T-helper 2 cell treated with Interferon-gamma antibody and Interleukin-4, amounts not matched to agents 100 ng/mL and 5 ng/mL, for 36 hours (primary cell): ENCODE results near the gene HBG2. TPM values are rescaled to one million over a fixed set of nuclear protein-coding genes. Genes with fewer than 3 reads are reported as not detected.

Source experiments
- intact Hi-C: fragments of 100-400 bp; cut with micrococcal nuclease; formaldehyde crosslinking; loops from one replicate; pipeline ENCODE4 v1.15.1; 2023
- total RNA-seq: library from RNA; stranded (reverse); gene quantifications from 2 replicates; pipeline ENCODE4 v1.2.3, GENCODE V29; 2022

The HBG2 gene
- total RNA-seq, 1 donor from 2014 or later: not detected

GRCh38 chr11:5231111-5231510 lies 23.5 kb downstream of the HBG2 start:
- intact Hi-C loops: no loop called here

DNA sequence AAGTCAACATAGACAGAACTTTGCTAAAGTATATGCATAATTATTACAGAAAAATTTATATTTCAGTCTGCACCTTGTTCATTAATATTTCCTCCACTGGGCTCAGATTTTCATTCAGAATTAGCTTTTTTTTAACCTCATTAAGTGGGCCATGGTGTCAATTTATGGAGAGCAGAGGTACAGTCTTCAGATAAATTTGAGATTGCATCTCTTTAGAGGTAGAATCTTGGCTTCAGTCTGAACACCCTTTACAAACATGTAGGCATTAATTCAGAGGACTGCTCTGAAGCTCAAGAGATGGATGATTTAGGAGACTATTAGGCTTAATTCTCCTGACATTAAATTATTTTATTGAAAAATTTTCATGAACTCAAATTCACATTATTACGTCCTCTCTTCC lies 24.3 kb downstream of the HBG2 start:
- intact Hi-C loops: no loop called here

DNA sequence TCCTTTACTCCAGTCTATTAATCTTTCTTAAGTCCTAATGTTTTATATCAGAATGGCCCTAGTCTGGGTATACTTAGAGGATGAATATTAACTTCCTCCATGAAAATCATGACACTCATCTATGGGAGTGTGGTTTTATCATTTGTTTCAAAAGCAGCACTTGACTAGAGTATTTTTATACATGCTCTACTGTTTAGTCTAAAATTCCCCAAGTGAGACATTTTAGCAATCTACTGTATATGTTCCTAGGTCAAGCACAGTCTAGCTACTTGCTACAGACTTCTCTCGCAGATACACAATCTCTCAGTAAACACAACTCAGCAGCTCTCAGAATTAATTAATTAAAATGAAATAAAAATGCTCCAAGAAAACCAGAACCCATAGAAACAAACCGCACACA lies 24.8 kb downstream of the HBG2 start:
- intact Hi-C loops: no loop called here

- intact Hi-C loops: no loop called here
Measured at GRCh38 chr11:5229356-5229755, 25.2 kb downstream of the HBG2 start.

- intact Hi-C loops: no loop called here
Measured at GRCh38 chr11:5228124-5228523, 26.5 kb downstream of the HBG2 start.

DNA sequence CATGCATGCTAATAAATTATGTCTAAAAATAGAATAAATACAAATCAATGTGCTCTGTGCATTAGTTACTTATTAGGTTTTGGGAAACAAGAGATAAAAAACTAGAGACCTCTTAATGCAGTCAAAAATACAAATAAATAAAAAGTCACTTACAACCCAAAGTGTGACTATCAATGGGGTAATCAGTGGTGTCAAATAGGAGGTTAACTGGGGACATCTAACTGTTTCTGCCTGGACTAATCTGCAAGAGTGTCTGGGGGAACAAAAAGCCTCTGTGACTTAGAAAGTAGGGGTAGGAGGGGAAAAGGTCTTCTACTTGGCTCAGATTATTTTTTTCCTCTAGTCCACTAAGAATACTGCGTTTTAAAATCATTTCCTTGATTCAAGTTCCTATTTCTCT lies 26.9 kb downstream of the HBG2 start:
- intact Hi-C loops: no loop called here

- intact Hi-C loops: no loop called here
Measured at GRCh38 chr11:5226732-5227310, 27.8 kb downstream of the HBG2 start, which contains the start of gene HBB. Gene HBB (minus strand): TSS chr11:5227071. CDS start chr11:5227021, 50 bp downstream.

DNA sequence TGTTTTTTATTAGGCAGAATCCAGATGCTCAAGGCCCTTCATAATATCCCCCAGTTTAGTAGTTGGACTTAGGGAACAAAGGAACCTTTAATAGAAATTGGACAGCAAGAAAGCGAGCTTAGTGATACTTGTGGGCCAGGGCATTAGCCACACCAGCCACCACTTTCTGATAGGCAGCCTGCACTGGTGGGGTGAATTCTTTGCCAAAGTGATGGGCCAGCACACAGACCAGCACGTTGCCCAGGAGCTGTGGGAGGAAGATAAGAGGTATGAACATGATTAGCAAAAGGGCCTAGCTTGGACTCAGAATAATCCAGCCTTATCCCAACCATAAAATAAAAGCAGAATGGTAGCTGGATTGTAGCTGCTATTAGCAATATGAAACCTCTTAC lies 29.1 kb downstream of the HBG2 start:
- intact Hi-C loops: no loop called here

GRCh38 chr11:5224538-5225479 lies 29.8 kb downstream of the HBG2 start:
- intact Hi-C loops: no loop called here

GRCh38 chr11:5223686-5224085 lies 30.9 kb downstream of the HBG2 start:
- intact Hi-C loops: no loop called here

DNA sequence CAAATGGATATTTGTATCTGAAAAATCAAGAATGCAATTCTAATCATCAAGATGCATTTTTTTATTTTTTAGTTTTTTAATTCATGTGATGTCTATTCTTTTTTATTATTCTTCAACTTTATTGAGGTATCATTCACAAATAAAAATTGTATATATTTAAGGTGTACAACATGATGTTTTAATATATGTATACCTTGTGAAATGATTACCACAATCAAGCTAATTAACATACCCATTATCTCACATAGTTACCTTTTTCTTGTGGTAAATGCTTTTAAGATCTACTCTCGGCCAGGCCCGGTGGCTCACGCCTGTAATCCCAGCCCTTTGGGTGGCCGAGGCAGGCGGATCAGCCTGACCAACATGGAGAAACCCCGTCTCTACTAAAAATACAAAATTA lies 31.4 kb downstream of the HBG2 start:
- intact Hi-C loops: no loop called here

GRCh38 chr11:5210376-5210885 lies 44.1 kb downstream of the HBG2 start:
- intact Hi-C loops: no loop called here

DNA sequence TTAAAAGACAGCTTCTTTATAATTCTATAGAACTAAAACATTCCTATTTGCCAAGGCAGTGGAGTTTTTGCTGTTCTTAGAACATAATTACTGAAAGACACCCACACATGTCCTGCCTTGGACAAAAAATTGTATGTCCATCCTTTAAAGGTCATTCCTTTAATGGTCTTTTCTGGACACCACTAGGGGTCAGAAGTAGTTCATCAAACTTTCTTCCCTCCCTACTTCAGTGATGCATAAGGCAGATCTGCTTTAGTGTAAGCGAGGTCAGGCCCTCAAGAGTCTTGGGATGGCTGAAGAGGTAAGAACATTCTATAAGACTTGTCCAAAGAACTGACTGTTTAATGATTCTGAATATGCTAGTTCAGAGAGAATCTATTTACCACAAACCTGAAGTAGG lies 49.8 kb downstream of the HBG2 start:
- intact Hi-C loops: no loop called here

GRCh38 chr11:5203366-5203765 lies 51.2 kb downstream of the HBG2 start:
- intact Hi-C loops: no loop called here

Other genes with a start within 250 kb of the HBG2 start
- not detected in 2 replicates for gene OR52J3, start 208.3 kb downstream of the HBG2 start, total RNA-seq
- gene OR52E2, start 195.2 kb downstream of the HBG2 start, total RNA-seq: not detected in 2 replicates
- gene OR52E1, start 185.2 kb downstream of the HBG2 start, total RNA-seq: not detected in 2 replicates
- gene OR52A5, start 116.4 kb downstream of the HBG2 start, total RNA-seq: not detected in 2 replicates
- gene OR52A1, start 100.0 kb downstream of the HBG2 start, total RNA-seq: not detected in 2 replicates
- not detected in 2 replicates for gene OR51V1, start 54.1 kb downstream of the HBG2 start, total RNA-seq
- gene HBB, start 27.7 kb downstream of the HBG2 start, total RNA-seq: not detected in 2 replicates
- gene HBD, start 20.3 kb downstream of the HBG2 start, total RNA-seq: not detected in 2 replicates
- gene HBG1, start 4.9 kb downstream of the HBG2 start, total RNA-seq: not detected in 2 replicates
- gene HBE1, start 15.2 kb upstream of the HBG2 start, total RNA-seq: not detected in 2 replicates
- gene OR51B4, start 47.2 kb upstream of the HBG2 start, total RNA-seq: not detected in 2 replicates
- not detected in 2 replicates for gene OR51B2, start 69.5 kb upstream of the HBG2 start, total RNA-seq
- gene OR51B5, start 88.7 kb upstream of the HBG2 start, total RNA-seq: not detected in 2 replicates
- gene OR51B6, start 96.7 kb upstream of the HBG2 start, total RNA-seq: not detected in 2 replicates
- gene OR51M1, start 129.0 kb upstream of the HBG2 start, total RNA-seq: not detected in 2 replicates
- not detected in 2 replicates for gene OR51Q1, start 167.3 kb upstream of the HBG2 start, total RNA-seq
- not detected in 2 replicates for gene OR51I1, start 186.7 kb upstream of the HBG2 start, total RNA-seq
- not detected in 2 replicates for gene OR51I2, start 194.5 kb upstream of the HBG2 start, total RNA-seq
- not detected in 2 replicates for gene OR52D1, start 233.9 kb upstream of the HBG2 start, total RNA-seq